Neural cell (in vitro differentiated cells): ENCODE data around the gene FCHO2. TPM values are rescaled to one million over a fixed set of nuclear protein-coding genes. Genes with fewer than 3 reads are reported as not detected.

Source experiments
- H2AFZ ChIP-seq: fragments of 200-600, 300-800 bp; sonication (generic), shearing (Covaris generic); 2 replicates; pipeline ENCODE4 v1.6.0; 2014; ENCODE audit warnings: low read depth, mild to moderate bottlenecking, antibody characterized with exemption, low read length, moderate library complexity
- H3F3A ChIP-seq: fragments of 200-600 bp; shearing (Covaris generic); 2 replicates; pipeline ENCODE4 v1.6.1; 2016; ENCODE audit warnings: mild to moderate bottlenecking, moderate library complexity, mixed read lengths, antibody characterized with exemption, low read length; ENCODE audit not compliant: insufficient read depth, poor library complexity, severe bottlenecking
- H3K27ac ChIP-seq: fragments of 200-600, 300-800 bp; sonication (generic), shearing (Covaris generic); 2 replicates; pipeline ENCODE4 v1.5.1; 2014; ENCODE audit warnings: mild to moderate bottlenecking, low read length, moderate library complexity
- H3K27me3 ChIP-seq: fragments of 300-800, 200-600 bp; sonication (generic), shearing (Covaris generic); 2 replicates; pipeline ENCODE4 v1.6.0; 2014; ENCODE audit warnings: mild to moderate bottlenecking, low read depth, low read length, moderate library complexity; ENCODE audit not compliant: insufficient read depth
- H3K36me3 ChIP-seq: fragments of 300-800, 200-600 bp; sonication (generic), shearing (Covaris generic); 2 replicates; pipeline ENCODE4 v1.5.1; 2014; ENCODE audit warnings: mild to moderate bottlenecking, antibody characterized with exemption, low read length, moderate library complexity; ENCODE audit not compliant: insufficient read depth
- H3K4me2 ChIP-seq: fragments of 300-800, 200-600 bp; sonication (generic), shearing (Covaris generic); 2 replicates; pipeline ENCODE4 v1.6.0; 2014; ENCODE audit warnings: mild to moderate bottlenecking, low read length
- H3K4me3 ChIP-seq: fragments of 300-800, 200-600 bp; sonication (generic), shearing (Covaris generic); 2 replicates; pipeline ENCODE4 v1.5.1; 2014; ENCODE audit warnings: mild to moderate bottlenecking, low read length, moderate library complexity
- H3K79me2 ChIP-seq: fragments of 200-600 bp; shearing (Covaris generic); replicated peaks from 2 replicates; pipeline ENCODE4 v1.6.0; 2014; ENCODE audit warnings: mild to moderate bottlenecking, low read length, moderate library complexity; ENCODE audit not compliant: insufficient read depth
- H3K9ac ChIP-seq: fragments of 300-800, 200-600 bp; sonication (generic), shearing (Covaris generic); 2 replicates; pipeline ENCODE4 v1.6.1; 2016; ENCODE audit warnings: mild to moderate bottlenecking, low read length, mixed read lengths
- H3K9me2 ChIP-seq: fragments of 200-600 bp; shearing (Covaris generic); 2 replicates; pipeline ENCODE4 v1.6.1; 2016; ENCODE audit warnings: mild to moderate bottlenecking, low read length, mixed read lengths; ENCODE audit not compliant: insufficient read depth
- H3K9me3 ChIP-seq: fragments of 200-600, 300-800 bp; sonication (generic), shearing (Covaris generic); 2 replicates; pipeline ENCODE4 v1.6.1; 2016; ENCODE audit warnings: mild to moderate bottlenecking, mixed run types, low read length, moderate library complexity, mixed read lengths
- H4K20me1 ChIP-seq: fragments of 200-600 bp; shearing (Covaris generic); 2 replicates; pipeline ENCODE4 v1.6.1; 2016; ENCODE audit warnings: mild to moderate bottlenecking, mixed run types; ENCODE audit not compliant: insufficient read depth
- EP300 ChIP-seq: fragments of 450-650 bp; conservative IDR thresholded peaks from 2 replicates; pipeline ENCODE4 v1.6.1; 2014; ENCODE audit warnings: antibody characterized with exemption, mild to moderate bottlenecking, moderate library complexity; ENCODE audit not compliant: poor library complexity, severe bottlenecking
- EZH2 ChIP-seq: fragments of 200-600, 300-800 bp; shearing (Covaris generic), sonication (generic); IDR thresholded peaks from 2 replicates; pipeline ENCODE4 v1.6.1; 2014; ENCODE audit warnings: antibody characterized with exemption, low read length, borderline replicate concordance, mild to moderate bottlenecking; ENCODE audit not compliant: insufficient read depth, poor library complexity, severe bottlenecking
- MXI1 ChIP-seq: fragments of 450-650 bp; conservative IDR thresholded peaks from 2 replicates; pipeline ENCODE4 v1.6.1; 2014; ENCODE audit warnings: antibody characterized with exemption, mild to moderate bottlenecking; ENCODE audit not compliant: poor library complexity, severe bottlenecking
- POLR2AphosphoS5 ChIP-seq: IDR thresholded peaks from 2 replicates; pipeline ENCODE4 v1.6.1; 2012
- RAD21 ChIP-seq: fragments of 450-650 bp; conservative IDR thresholded peaks from 2 replicates; pipeline ENCODE4 v1.6.1; 2014; ENCODE audit warnings: antibody characterized with exemption, mild to moderate bottlenecking, moderate library complexity
- SMC3 ChIP-seq: fragments of 450-650 bp; conservative IDR thresholded peaks from 2 replicates; pipeline ENCODE4 v1.6.1; 2014; ENCODE audit warnings: antibody characterized with exemption, mild to moderate bottlenecking, moderate library complexity; ENCODE audit not compliant: poor library complexity
- TAF1 ChIP-seq: IDR thresholded peaks from 2 replicates; pipeline ENCODE4 v1.6.1; 2012; ENCODE audit warnings: low read depth
- polyA plus RNA-seq: library from polyadenylated mRNA; depleted of rRNA; stranded (reverse); fragments of >200 nt; gene quantifications from 2 replicates; pipeline ENCODE4 v1.2.3, GENCODE V29; 2014
- TF ChIP-seq, protein P1 (sequence below): IDR thresholded peaks from 2 replicates; pipeline ENCODE4 v1.6.1; 2012; ENCODE audit warnings: borderline replicate concordance
- TF ChIP-seq, protein P2 (sequence below): fragments of 450-650 bp; IDR thresholded peaks from 2 replicates; pipeline ENCODE4 v1.5.1; 2014; ENCODE audit warnings: antibody characterized with exemption, mild to moderate bottlenecking, moderate library complexity; ENCODE audit not compliant: poor library complexity, severe bottlenecking

Gene FCHO2
- polyA plus RNA-seq, 1 donor from 2014 or later, result 24.3 TPM

DNA sequence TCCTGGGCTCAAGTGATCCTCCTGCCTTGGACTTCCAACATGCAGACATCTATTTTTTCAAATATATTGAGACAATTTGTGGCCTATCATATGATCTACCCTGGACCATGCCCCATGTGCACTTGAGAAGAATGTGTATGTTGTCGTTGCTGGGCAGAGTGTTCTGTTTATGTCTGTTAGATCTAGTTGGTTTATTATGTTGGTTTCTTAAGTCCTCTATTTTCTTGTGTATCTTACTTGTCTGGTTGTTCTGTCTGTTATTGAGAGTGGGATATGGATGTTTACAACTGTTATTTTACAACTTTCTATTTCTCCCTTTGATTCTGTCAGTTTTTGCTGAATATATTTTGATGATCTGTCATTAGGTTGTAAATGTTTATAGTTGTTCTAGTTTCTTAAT, 154.3 kb downstream of the FCHO2 start:
- Histone ChIP-seq H3K27ac (no peak overlapping the region), H3K9me3 (peaks cover 6% of the 10 kb centered on the region), H3K36me3 (no peaks in the 10 kb centered on the region), H3K9ac (no peak overlapping the region), H3K4me3 (no peak overlapping the region), H3K79me2 (no peaks in the 10 kb centered on the region), H3F3A (no peaks in the 10 kb centered on the region), H2AFZ (no peak overlapping the region), H3K4me2 (no peak overlapping the region), H4K20me1 (no peaks in the 10 kb centered on the region), H3K27me3 (no peaks in the 10 kb centered on the region), H3K9me2 (no peaks in the 10 kb centered on the region)
- no peak for TF ChIP-seq EZH2
- no peak for TF ChIP-seq EP300
- no peak for TF ChIP-seq MXI1
- TF ChIP-seq POLR2AphosphoS5, result no peak
- no peak for TF ChIP-seq RAD21
- no peak for TF ChIP-seq TAF1
- TF ChIP-seq SMC3, result no peak
- TF ChIP-seq, protein P1, sequence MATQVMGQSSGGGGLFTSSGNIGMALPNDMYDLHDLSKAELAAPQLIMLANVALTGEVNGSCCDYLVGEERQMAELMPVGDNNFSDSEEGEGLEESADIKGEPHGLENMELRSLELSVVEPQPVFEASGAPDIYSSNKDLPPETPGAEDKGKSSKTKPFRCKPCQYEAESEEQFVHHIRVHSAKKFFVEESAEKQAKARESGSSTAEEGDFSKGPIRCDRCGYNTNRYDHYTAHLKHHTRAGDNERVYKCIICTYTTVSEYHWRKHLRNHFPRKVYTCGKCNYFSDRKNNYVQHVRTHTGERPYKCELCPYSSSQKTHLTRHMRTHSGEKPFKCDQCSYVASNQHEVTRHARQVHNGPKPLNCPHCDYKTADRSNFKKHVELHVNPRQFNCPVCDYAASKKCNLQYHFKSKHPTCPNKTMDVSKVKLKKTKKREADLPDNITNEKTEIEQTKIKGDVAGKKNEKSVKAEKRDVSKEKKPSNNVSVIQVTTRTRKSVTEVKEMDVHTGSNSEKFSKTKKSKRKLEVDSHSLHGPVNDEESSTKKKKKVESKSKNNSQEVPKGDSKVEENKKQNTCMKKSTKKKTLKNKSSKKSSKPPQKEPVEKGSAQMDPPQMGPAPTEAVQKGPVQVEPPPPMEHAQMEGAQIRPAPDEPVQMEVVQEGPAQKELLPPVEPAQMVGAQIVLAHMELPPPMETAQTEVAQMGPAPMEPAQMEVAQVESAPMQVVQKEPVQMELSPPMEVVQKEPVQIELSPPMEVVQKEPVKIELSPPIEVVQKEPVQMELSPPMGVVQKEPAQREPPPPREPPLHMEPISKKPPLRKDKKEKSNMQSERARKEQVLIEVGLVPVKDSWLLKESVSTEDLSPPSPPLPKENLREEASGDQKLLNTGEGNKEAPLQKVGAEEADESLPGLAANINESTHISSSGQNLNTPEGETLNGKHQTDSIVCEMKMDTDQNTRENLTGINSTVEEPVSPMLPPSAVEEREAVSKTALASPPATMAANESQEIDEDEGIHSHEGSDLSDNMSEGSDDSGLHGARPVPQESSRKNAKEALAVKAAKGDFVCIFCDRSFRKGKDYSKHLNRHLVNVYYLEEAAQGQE, result no peak
- TF ChIP-seq, protein P2, sequence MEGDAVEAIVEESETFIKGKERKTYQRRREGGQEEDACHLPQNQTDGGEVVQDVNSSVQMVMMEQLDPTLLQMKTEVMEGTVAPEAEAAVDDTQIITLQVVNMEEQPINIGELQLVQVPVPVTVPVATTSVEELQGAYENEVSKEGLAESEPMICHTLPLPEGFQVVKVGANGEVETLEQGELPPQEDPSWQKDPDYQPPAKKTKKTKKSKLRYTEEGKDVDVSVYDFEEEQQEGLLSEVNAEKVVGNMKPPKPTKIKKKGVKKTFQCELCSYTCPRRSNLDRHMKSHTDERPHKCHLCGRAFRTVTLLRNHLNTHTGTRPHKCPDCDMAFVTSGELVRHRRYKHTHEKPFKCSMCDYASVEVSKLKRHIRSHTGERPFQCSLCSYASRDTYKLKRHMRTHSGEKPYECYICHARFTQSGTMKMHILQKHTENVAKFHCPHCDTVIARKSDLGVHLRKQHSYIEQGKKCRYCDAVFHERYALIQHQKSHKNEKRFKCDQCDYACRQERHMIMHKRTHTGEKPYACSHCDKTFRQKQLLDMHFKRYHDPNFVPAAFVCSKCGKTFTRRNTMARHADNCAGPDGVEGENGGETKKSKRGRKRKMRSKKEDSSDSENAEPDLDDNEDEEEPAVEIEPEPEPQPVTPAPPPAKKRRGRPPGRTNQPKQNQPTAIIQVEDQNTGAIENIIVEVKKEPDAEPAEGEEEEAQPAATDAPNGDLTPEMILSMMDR, result no peak

DNA sequence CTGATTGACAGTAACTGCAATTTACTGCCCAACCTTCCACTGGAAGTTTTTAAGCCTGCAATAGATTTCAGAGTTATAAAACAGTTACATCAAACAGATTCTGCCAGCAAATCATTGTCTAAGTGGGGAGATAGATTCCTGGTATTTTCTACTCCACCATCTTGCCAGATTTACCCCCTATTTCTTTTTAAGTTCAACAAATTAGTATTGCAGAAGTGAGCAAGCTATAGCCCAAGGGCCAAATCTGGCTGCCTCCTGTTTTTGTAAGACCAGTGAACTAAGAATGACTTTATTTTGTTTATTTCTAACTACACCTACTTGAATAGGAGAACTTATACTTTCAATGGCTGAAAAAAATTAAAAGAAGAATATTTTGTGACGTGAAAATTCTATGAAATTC, 155.7 kb downstream of the FCHO2 start:
- no peaks in the 10 kb centered on the region for H3K27me3 ChIP-seq
- H4K20me1 ChIP-seq, result no peaks in the 10 kb centered on the region
- H2AFZ ChIP-seq, result no peak overlapping the region
- H3F3A ChIP-seq, result no peaks in the 10 kb centered on the region
- H3K79me2 ChIP-seq, result no peaks in the 10 kb centered on the region
- TF ChIP-seq SMC3 (no peak), MXI1 (no peak), POLR2AphosphoS5 (no peak), EP300 (no peak), EZH2 (no peak), RAD21 (no peak), TAF1 (no peak)
- TF ChIP-seq, protein P2, result no peak
- TF ChIP-seq, protein P1, result no peak
- peaks cover 6% of the 10 kb centered on the region for H3K9me3 ChIP-seq
- no peak overlapping the region for H3K4me2 ChIP-seq
- no peak overlapping the region for H3K9ac ChIP-seq
- H3K9me2 ChIP-seq, result no peaks in the 10 kb centered on the region
- no peak overlapping the region for H3K4me3 ChIP-seq
- no peak overlapping the region for H3K27ac ChIP-seq
- H3K36me3 ChIP-seq, result no peaks in the 10 kb centered on the region
